GM23248 (cell line): ENCODE measurements around the gene TSPAN3.

Experiments used
- EZH2 ChIP-seq: fragments of 200-600 bp; sonication (generic); IDR thresholded peaks from 2 replicates; pipeline ENCODE4 v1.6.1; 2018; ENCODE audit warnings: antibody characterized with exemption, mild to moderate bottlenecking; ENCODE audit not compliant: insufficient read depth, poor library complexity, severe bottlenecking
- EZH2phosphoT487 ChIP-seq: fragments of 200-600 bp; sonication (generic); IDR thresholded peaks from 2 replicates; pipeline ENCODE4 v1.6.1; 2018; ENCODE audit warnings: antibody characterized with exemption, moderate library complexity, mild to moderate bottlenecking, low read depth; ENCODE audit not compliant: insufficient read depth

DNA sequence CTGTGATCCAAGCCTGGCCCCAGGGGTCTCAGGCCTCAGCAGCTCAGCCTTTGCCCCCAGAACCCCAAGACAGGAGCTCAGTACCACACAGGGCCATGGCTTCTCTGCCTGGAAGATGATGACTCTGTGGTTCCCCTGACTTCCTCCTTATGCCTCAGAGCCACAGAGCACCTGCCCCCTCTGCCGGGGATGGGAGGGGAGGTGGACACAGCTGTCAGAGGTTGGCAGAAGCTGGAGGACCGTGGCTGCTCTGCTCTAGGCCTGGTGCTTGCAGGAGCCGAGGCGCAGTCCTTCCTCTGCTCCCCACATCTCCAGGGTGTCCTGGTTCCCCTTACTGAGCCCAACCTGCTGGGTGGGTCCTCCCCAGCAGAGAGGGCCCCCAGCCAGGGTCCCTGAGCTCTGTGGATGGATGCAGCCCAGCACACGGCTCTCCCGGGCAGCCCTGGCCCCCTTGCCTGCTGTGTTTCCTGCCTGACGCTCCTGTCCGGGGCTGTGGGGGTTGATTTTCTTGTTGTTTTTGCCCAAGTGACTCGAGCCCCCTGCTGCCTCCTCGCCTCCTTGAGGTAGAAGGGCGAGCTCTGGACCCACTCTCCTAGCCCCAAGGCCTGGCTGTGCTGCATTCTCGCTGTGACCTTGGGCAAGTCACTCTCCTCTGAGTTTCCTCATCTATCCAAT lies 39.4 kb downstream of the TSPAN3 start:
- TF ChIP-seq EZH2phosphoT487 (no peak), EZH2 (no peak)
